HCT116 (cell line): ENCODE results near the gene BRMS1L. TPM values are rescaled to one million over a fixed set of nuclear protein-coding genes. Genes with fewer than 3 reads are reported as not detected.

ENCODE experiments used
- ATAC-seq: fragments of 200-7000 bp; cut with Tn5 transposase; 2 replicates; pipeline ENCODE4 v1.9.1; 2020; ENCODE audit warnings: mild to moderate bottlenecking, moderate library complexity
- BruUV-seq: library from RNA; stranded (reverse); fragments of 400-500 nt; replicated peaks from 2 replicates; lab custom pipeline; 2021; lab: Mats Ljungman, UMichigan
- CTCF ChIA-PET: fragments of 300-600 bp; sonication (Branson Sonifier 250); formaldehyde crosslinking; loops from one replicate; lab custom pipeline; 2021; ENCODE audit warnings: antibody characterized with exemption; lab: Charles Lee
- POLR2A ChIA-PET: fragments of 300-600, 350-600 bp; sonication (Branson Sonifier 250); formaldehyde crosslinking; loops from one replicate; lab custom pipeline; 2021; ENCODE audit warnings: antibody characterized with exemption; lab: Charles Lee
- RAD21 ChIA-PET, 2 experiments: fragments of 300-600 bp; sonication (Branson Sonifier 250); formaldehyde crosslinking; loops; one replicate each; lab custom pipeline; 2023; ENCODE audit warnings: low total read pairs in 2 of 2; ENCODE audit not compliant: uncharacterized antibody in 2 of 2, unreplicated experiment in 2 of 2, low non-redundant PET in 1 of 2; lab: Charles Lee
- DNase-seq: peaks from one replicate; pipeline ENCODE4 v3.0.0-alpha.2; 2010; ENCODE audit warnings: low read depth, low spot score
- H2AFZ ChIP-seq: fragments of 200-600 bp; shearing (Covaris generic), sonication (generic); 2 replicates; pipeline ENCODE4 v1.6.1; 2017; ENCODE audit warnings: low read depth, mixed run types, mixed read lengths, antibody characterized with exemption, low read length; ENCODE audit not compliant: poor library complexity, severe bottlenecking
- H3K27ac ChIP-seq: 2 replicates; pipeline ENCODE4 v1.5.1; 2012; ENCODE audit warnings: low read depth, low read length
- H3K27me3 ChIP-seq: fragments of 200-600 bp; sonication (generic); 2 replicates; pipeline ENCODE4 v1.6.1; 2016; ENCODE audit warnings: mixed run types, low read length, mixed read lengths; ENCODE audit not compliant: insufficient read depth
- H3K36me3 ChIP-seq, 2 experiments: fragments of 200-500 bp in 1 of 2; fragments of 200-600 bp in 1 of 2; sonication (Bioruptor generic) in 1 of 2; sonication (generic) in 1 of 2; 2 replicates each; pipeline versions ENCODE4 v1.5.1 to v1.6.1; 2014 to 2016; ENCODE audit warnings: low read length in 2 of 2, inconsistent platforms in 1 of 2, mixed read lengths in 1 of 2, mixed run types in 1 of 2; ENCODE audit not compliant: insufficient read depth in 2 of 2, control insufficient read depth in 1 of 2
- H3K4me1 ChIP-seq, 2 experiments: fragments of 200-600 bp in 1 of 2; sonication (generic) in 1 of 2; 2 replicates each; pipeline versions ENCODE4 v1.5.1 to v1.6.1; 2012 to 2017; ENCODE audit warnings: low read length in 2 of 2, inconsistent platforms in 1 of 2, mild to moderate bottlenecking in 1 of 2, mixed read lengths in 1 of 2, mixed run types in 1 of 2, moderate library complexity in 1 of 2; ENCODE audit not compliant: insufficient read depth in 2 of 2, control insufficient read depth in 1 of 2
- H3K4me2 ChIP-seq: fragments of 200-600 bp; sonication (generic); 2 replicates; pipeline ENCODE4 v1.6.1; 2017; ENCODE audit warnings: mixed run types, low read length, mixed read lengths
- H3K4me3 ChIP-seq, 2 experiments: fragments of 200-600 bp in 1 of 2; sonication (generic) in 1 of 2; replicated peaks in 1 of 2; 2 replicates each; pipeline ENCODE4 v1.5.1; 2011 to 2016; ENCODE audit warnings: low read length in 2 of 2, control low read depth in 1 of 2, low read depth in 1 of 2, mild to moderate bottlenecking in 1 of 2, mixed read lengths in 1 of 2, mixed run types in 1 of 2
- H3K79me2 ChIP-seq: fragments of 200-600 bp; sonication (generic); 2 replicates; pipeline ENCODE4 v1.6.1; 2017; ENCODE audit warnings: mild to moderate bottlenecking, mixed run types, low read length, moderate library complexity, mixed read lengths; ENCODE audit not compliant: insufficient read depth
- H3K9ac ChIP-seq: fragments of 200-600 bp; sonication (generic); 2 replicates; pipeline ENCODE4 v1.6.1; 2016; ENCODE audit warnings: low read length, mixed read lengths
- H3K9me2 ChIP-seq: fragments of 200-600 bp; sonication (generic), shearing (Covaris generic); 2 replicates; pipeline ENCODE4 v1.6.1; 2017; ENCODE audit warnings: mixed run types, mild to moderate bottlenecking, moderate library complexity; ENCODE audit not compliant: insufficient read depth
- H3K9me3 ChIP-seq, 2 experiments: fragments of 200-500 bp in 1 of 2; fragments of 200-600 bp in 1 of 2; sonication (Bioruptor generic) in 1 of 2; sonication (generic) in 1 of 2; 2 replicates each; pipeline ENCODE4 v1.6.1; 2014 to 2017; ENCODE audit warnings: low read length in 2 of 2, mixed read lengths in 2 of 2, inconsistent platforms in 1 of 2, low read depth in 1 of 2, mild to moderate bottlenecking in 1 of 2, mixed run types in 1 of 2, moderate library complexity in 1 of 2; ENCODE audit not compliant: control insufficient read depth in 1 of 2, insufficient read depth in 1 of 2
- H4K20me1 ChIP-seq: fragments of 200-600 bp; sonication (generic), shearing (Covaris generic); 2 replicates; pipeline ENCODE4 v1.6.1; 2017; ENCODE audit warnings: mixed run types, mild to moderate bottlenecking, moderate library complexity; ENCODE audit not compliant: insufficient read depth
- ATF3 ChIP-seq: IDR thresholded peaks from 2 replicates; pipeline ENCODE4 v1.6.1; 2012
- CBX3 ChIP-seq: IDR thresholded peaks from 2 replicates; pipeline ENCODE4 v1.6.1; 2012; ENCODE audit warnings: low read depth
- CEBPB ChIP-seq: IDR thresholded peaks from 2 replicates; pipeline ENCODE4 v1.6.1; 2012; ENCODE audit warnings: low read depth
- EGR1 ChIP-seq: IDR thresholded peaks from 2 replicates; pipeline ENCODE4 v1.6.1; 2012; ENCODE audit warnings: low read depth
- EZH2 ChIP-seq: fragments of 200-600 bp; sonication (generic); IDR thresholded peaks from 2 replicates; pipeline ENCODE4 v1.6.1; 2017; ENCODE audit warnings: antibody characterized with exemption, mixed run types
- EZH2phosphoT487 ChIP-seq: fragments of 200-600 bp; IDR thresholded peaks from 2 replicates; pipeline ENCODE4 v1.6.1; 2018; ENCODE audit warnings: antibody characterized with exemption, borderline replicate concordance
- FOSL1 ChIP-seq: IDR thresholded peaks from 2 replicates; pipeline ENCODE4 v1.6.1; 2012; ENCODE audit warnings: low read depth
- JUND ChIP-seq: IDR thresholded peaks from 2 replicates; pipeline ENCODE4 v1.6.1; 2012
- RAD21 ChIP-seq: IDR thresholded peaks from 2 replicates; pipeline ENCODE4 v1.6.1; 2012; ENCODE audit warnings: low read depth, mild to moderate bottlenecking
- SIN3A ChIP-seq: IDR thresholded peaks from 2 replicates; pipeline ENCODE4 v1.6.1; 2012; ENCODE audit warnings: low read depth
- SP1 ChIP-seq: IDR thresholded peaks from 2 replicates; pipeline ENCODE4 v1.6.1; 2012; ENCODE audit warnings: low read depth
- SRF ChIP-seq: IDR thresholded peaks from 2 replicates; pipeline ENCODE4 v1.6.1; 2012; ENCODE audit warnings: low read depth
- TCF7L2 ChIP-seq: IDR thresholded peaks from 2 replicates; pipeline ENCODE4 v1.7.0; 2011; ENCODE audit warnings: borderline replicate concordance, inconsistent platforms; ENCODE audit not compliant: insufficient read depth, insufficient read length; ENCODE audit errors: extremely low read depth
- YY1 ChIP-seq: IDR thresholded peaks from 2 replicates; pipeline ENCODE4 v1.6.1; 2011; ENCODE audit warnings: low read length, low read depth, moderate library complexity, mild to moderate bottlenecking; ENCODE audit not compliant: insufficient replicate concordance; ENCODE audit errors: extremely low read depth
- ZBTB33 ChIP-seq: IDR thresholded peaks from 2 replicates; pipeline ENCODE4 v1.6.1; 2011; ENCODE audit warnings: mild to moderate bottlenecking, low read length, moderate library complexity; ENCODE audit not compliant: insufficient replicate concordance; ENCODE audit errors: extremely low read depth
- intact Hi-C: fragments of 100-400 bp; cut with micrococcal nuclease; formaldehyde crosslinking; loops from 2 replicates; pipeline ENCODE4 v1.10.0; 2022
- total RNA-seq: library from RNA; stranded (reverse); gene quantifications from one replicate; pipeline ENCODE4 v1.2.1, GENCODE V29; 2021; ENCODE audit not compliant: unreplicated experiment

Gene BRMS1L
- total RNA-seq, 1 experiment from 2014 or later = 6.2 TPM

DNA sequence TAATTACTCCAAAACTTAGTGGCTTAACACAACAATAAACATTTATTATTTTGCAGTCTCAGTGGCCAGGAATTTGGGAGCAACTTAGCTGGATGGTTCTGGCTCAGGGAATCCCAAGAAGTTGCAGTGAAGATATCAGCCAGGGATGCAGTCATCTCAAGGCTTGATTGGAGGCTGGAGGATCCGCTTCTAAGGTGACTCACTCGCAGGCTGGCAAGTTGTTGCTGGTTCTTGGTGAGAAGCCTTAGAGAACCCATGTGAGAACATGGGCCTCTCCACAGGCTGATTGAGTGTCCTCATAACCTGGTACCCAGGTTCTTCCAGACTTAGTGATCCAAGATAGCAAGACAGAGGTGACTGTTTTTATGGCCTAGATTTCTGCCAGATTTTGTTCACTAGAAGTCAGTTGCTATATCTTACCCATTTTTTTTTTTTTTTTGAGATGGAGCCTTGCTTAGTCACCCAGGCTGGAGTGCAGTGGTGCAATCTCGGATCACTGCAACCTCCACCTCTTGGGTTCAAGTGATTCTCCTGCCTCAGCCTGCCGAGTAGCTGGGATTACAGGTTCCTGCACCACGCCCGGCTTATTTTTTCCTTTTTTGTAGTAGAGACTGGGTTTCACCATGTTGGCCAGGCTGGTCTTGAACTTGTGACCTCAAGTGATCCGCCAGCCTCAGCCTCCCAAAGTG, 32.5 kb downstream of the BRMS1L start (continued):
- no peak for TF ChIP-seq ZBTB33
- no peak for TF ChIP-seq RAD21
- TF ChIP-seq SP1 = no peak
- no peak for TF ChIP-seq EGR1
- TF ChIP-seq CEBPB = no peak
- TF ChIP-seq FOSL1 = no peak
- no peak for TF ChIP-seq SIN3A
- no peak for TF ChIP-seq CBX3
- no peak for TF ChIP-seq EZH2phosphoT487
- TF ChIP-seq EZH2 = no peak
- no peak for TF ChIP-seq YY1
- TF ChIP-seq SRF = no peak
- TF ChIP-seq JUND = no peak

- POLR2A ChIA-PET = no interaction called here
Observed at GRCh38 chr14:35861204-35861868, 35.2 kb downstream of the BRMS1L start.

More at GRCh38 chr14:35861204-35861868, 35.2 kb downstream of the BRMS1L start:
- no peak overlapping the region for H3K4me2 ChIP-seq
- no peak for TF ChIP-seq SP1
- TF ChIP-seq TCF7L2 = no peak
- no peak for TF ChIP-seq FOSL1
- no peak for TF ChIP-seq EZH2phosphoT487
- no peak for TF ChIP-seq EGR1
- TF ChIP-seq SIN3A = no peak
- TF ChIP-seq EZH2 = no peak
- no peak for TF ChIP-seq ATF3
- no peak for TF ChIP-seq JUND
- ChIA-PET RAD21 (no interaction called here), CTCF (no interaction called here)
- H3K9me2 ChIP-seq = no peaks in the 10 kb centered on the region
- H3K79me2 ChIP-seq = no peaks in the 10 kb centered on the region
- no peak overlapping the region for H3K9ac ChIP-seq
- H2AFZ ChIP-seq = no peak overlapping the region
- no peaks in the 10 kb centered on the region for H3K4me1 ChIP-seq
- H3K36me3 ChIP-seq = peaks cover 0 to 3% of the 10 kb centered on the region in 2 experiments; a peak in 1 of 4 replicates
- H3K27me3 ChIP-seq = no peaks in the 10 kb centered on the region
- no peak for ATAC-seq
- intact Hi-C loops = no loop called here
- H3K4me3 ChIP-seq = no peak overlapping the region
- no peaks in the 10 kb centered on the region for H3K9me3 ChIP-seq
- BruUV-seq = no TSS peak
- H4K20me1 ChIP-seq = no peaks in the 10 kb centered on the region
- no peak overlapping the region for H3K27ac ChIP-seq
- DNase-seq = no peak
